Subcutaneous adipose tissue (tissue), 4 donors: Measurements from ENCODE around the gene BCO2. TPM values are rescaled to one million over a fixed set of nuclear protein-coding genes. Genes with fewer than 3 reads are reported as not detected.

Experiments
- total RNA-seq, 4 donors: library from RNA; depleted of rRNA; stranded (reverse); fragments of >200 nt; gene quantifications; one replicate each; pipeline ENCODE4 v1.1.0, GENCODE V29; 2016
- TF ChIP-seq, protein P1 (sequence below): fragments of 450-650 bp; IDR thresholded peaks from one replicate; pipeline ENCODE4 v1.5.1; 2016; ENCODE audit warnings: low read depth, mild to moderate bottlenecking, control low read depth, antibody characterized with exemption, moderate library complexity

The BCO2 gene
- total RNA-seq, 4 donors from 2014 or later = 2.1 to 6.4 (median 4.1) TPM

DNA sequence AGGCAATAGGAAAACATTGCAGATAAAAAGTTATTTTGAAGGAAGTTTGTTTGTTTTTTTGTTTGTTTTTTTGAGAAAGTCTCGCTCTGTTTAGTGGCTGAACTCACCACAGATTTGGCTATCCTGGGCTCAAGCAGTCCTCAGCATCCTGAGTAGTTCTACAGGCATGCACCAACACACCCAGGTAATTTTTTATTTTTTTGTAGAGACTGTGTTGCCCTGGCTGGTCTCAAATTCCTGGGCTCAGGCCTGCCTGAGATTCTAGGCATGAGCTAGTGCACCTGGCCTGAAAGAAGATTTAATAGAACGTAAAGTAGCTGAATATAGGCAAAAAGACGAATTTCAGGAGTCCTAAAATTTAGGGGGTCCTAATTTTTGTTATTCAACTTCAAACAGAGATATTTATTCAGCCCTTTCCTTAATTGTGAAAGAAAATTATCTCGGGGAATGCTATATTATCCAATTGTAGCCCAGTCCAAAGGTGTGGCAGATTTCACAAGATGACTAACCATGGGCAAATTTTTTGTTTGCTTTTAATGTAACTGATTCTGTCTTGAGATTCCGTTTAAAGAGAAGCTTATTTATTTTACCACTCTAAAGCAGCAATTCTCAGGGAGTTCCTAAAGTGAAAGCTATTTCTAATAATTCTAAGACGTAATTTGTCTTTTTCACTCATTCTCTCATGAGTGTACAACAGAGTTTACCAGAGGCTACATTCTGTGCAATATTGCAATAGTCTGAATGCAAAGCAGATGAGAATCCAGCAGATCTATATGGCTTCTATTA lies 12.4 kb upstream of the BCO2 start:
- TF ChIP-seq, protein P1, sequence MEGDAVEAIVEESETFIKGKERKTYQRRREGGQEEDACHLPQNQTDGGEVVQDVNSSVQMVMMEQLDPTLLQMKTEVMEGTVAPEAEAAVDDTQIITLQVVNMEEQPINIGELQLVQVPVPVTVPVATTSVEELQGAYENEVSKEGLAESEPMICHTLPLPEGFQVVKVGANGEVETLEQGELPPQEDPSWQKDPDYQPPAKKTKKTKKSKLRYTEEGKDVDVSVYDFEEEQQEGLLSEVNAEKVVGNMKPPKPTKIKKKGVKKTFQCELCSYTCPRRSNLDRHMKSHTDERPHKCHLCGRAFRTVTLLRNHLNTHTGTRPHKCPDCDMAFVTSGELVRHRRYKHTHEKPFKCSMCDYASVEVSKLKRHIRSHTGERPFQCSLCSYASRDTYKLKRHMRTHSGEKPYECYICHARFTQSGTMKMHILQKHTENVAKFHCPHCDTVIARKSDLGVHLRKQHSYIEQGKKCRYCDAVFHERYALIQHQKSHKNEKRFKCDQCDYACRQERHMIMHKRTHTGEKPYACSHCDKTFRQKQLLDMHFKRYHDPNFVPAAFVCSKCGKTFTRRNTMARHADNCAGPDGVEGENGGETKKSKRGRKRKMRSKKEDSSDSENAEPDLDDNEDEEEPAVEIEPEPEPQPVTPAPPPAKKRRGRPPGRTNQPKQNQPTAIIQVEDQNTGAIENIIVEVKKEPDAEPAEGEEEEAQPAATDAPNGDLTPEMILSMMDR = no peak

DNA sequence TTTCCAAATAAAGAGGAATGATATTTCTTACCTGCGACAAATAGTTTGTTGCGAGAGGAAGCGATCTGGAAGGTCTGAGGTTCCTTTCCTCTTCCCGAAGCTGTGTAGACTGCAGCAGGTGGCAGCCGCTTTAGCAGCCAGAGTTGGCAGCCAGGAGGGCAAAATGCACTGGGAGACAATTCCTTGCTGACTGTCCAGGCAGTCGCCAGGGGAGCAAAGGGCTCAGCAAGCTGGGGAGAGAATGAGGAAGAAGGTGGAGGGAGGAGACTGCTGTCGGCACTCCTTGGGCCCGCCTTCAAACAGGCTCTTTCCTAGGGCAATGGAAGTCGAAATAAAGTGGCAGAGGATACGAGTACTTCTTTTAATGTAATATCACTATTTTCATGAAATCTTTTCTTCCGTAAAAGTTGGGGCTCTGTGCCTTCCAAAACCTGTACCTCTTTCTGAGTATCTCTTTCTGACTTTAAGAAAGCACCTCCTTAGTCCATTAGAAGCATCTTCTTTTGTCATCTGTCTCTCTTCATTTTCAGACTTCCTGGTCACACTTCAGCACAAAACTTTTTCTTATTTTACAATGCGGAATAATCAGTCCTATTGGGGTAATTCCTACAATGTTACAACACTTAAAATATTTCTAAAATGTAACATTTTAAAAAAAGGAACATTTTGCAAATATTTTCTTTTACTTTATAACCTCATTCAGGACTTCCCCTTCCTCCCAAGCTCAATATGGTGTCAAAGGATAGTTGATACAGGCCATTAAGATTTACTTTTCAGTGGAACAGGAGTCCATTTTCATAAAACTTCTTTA lies 11.2 kb upstream of the BCO2 start, which contains the start of gene IL18:
Gene IL18, minus strand, starts transcription at position 220 of the 811 bp plus-strand sequence. CDS start 9,041 bp downstream, outside the sequence.
- TF ChIP-seq, protein P1 = no peak

DNA sequence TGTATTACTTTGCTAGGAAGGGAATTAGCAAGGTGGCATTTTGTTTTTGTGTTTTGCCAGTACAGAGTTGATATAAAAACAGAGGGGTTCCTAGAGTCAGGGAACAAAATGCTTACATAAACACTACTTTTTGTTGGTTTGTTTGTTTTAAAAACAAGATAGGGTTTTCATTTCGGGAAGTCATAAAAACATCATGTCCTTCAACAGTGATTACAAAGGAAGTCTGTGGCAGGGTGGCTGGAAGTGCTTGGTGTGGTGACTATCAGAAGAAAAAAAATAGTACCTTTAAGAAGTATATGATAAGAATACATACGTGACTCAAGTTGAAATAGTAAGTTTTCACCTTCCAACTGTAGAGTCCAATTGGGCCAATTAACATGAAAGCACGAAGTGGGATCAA lies 10.3 kb upstream of the BCO2 start:
- TF ChIP-seq, protein P1 = no peak

DNA sequence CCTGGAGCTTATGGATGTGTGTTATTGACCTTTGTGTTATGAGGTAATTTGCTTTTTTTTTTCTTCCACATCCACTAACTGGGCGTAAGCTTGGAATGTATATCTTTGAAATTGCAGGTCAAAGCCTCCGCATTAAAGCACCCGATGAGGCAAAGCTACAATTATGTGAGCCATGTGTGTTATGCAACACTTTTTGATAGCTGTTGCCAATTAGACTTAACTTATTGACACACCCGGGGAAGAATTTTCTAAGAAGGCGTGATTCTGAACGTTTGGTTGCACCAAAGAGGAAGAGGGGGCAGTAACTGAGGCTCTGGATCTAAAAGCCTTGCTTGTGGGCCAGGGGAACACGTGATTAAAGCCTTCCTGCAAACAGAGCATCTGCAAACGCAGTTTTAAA lies 8.8 kb upstream of the BCO2 start:
- TF ChIP-seq, protein P1 = no peak

DNA sequence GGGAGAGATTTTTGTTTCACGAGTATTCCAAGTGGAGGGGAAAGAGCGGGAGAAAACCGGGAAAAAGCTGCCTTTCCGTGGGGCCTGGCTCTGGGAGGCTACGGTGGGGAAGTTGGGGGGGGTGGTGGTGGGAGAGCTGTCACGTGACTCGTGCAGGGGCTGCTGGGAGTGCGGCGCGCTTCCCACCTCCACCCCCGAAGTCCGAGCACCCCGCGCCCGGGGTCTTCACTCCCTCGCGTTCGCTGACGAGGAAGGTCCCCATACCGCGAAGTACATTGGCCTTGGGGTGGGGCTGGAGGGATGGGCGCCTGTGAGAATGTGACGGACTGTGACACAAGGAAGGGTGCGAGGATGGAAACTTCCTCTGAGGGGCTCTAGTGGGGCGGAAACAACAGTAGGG lies 8.2 kb upstream of the BCO2 start, which contains the start of gene TEX12:
Gene TEX12, plus strand, starts transcription at position 228 of the 400 bp plus-strand sequence. CDS start 1,897 bp downstream, outside the sequence.
- TF ChIP-seq, protein P1 = no peak

DNA sequence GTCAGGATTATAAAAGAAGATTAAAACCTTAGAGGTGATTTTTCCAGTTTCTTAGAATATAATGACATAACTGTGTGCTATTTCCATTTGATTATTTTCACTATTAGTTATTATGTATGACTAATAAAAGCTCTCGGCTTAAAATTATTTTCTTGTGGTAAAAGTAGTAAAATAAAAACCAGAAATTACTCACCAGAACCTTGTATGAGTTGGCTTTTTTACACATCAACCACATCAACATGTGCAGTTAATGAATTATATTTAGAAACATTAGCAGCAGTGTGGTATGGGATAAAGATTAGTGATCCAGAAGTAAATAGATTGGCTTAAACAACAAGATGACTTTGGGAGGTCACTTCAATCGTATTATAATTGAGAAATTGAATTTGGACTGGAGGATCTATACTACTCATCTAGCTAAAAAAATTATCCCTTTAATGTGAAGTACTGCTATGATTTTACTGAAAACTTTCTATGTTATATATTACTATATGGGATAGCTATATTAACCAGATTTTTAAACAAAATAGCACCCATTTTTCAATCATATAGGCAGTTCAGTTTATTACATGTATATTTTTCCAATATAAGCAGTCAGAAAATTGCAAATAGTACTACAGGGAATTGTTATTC lies 2.8 kb upstream of the BCO2 start:
- TF ChIP-seq, protein P1 = no peak
